Measurements from ENCODE around the gene NACA2.
"Not testable (repeated sequence)": the region's sequence is repeated elsewhere in the genome, so short reads cannot be mapped to it uniquely, and the experiment has no call there.

Gene NACA2

DNA sequence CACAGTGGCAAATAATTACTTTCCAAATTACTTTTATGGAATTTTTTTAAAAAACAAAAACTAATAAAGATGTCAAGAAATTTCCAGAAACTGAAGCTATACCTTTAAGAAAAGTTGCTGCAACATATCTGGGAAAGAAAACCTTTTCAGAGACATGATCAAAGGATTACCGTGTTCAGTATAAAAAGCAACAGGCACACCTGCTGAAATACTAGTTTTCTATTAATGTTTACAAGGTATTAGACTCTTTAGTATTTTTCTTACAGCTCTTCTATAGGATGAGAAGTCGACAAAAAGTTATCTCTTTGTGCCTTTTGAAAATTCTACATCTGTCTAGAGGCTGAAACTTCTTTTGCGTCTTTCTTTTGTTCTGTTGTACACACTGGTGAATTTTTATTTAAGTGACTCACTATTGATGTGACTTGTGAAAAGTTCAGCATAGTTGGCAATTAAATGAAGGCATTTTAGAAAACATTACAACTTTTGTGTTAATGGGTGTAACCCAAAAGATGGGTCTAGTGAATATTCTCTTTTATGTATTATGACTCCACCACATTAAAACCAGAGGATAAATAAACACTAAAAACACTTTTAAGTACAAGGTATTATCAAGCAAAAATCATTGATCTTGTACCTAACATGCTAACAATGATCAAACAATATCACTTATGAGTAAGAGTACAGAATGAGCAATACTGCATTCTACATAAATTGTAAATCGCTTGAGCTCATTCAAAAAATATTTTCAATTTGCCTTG is 23.8 kb downstream of the NACA2 start:
- TF ChIP-seq, protein P1, sequence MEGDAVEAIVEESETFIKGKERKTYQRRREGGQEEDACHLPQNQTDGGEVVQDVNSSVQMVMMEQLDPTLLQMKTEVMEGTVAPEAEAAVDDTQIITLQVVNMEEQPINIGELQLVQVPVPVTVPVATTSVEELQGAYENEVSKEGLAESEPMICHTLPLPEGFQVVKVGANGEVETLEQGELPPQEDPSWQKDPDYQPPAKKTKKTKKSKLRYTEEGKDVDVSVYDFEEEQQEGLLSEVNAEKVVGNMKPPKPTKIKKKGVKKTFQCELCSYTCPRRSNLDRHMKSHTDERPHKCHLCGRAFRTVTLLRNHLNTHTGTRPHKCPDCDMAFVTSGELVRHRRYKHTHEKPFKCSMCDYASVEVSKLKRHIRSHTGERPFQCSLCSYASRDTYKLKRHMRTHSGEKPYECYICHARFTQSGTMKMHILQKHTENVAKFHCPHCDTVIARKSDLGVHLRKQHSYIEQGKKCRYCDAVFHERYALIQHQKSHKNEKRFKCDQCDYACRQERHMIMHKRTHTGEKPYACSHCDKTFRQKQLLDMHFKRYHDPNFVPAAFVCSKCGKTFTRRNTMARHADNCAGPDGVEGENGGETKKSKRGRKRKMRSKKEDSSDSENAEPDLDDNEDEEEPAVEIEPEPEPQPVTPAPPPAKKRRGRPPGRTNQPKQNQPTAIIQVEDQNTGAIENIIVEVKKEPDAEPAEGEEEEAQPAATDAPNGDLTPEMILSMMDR (IDR thresholded peaks at IDR 0.05; ENCODE audit: unreplicated experiment in 3 of 3): no peak
- Mint-ChIP-seq H3K9me3 (peaks cover 21% of the 10 kb centered on the region), H3K36me3 (ENCODE audit: low read depth) (no peaks in the 10 kb centered on the region), H3K27me3 (ENCODE audit: low read depth) (peaks cover 9% of the 10 kb centered on the region), H3K4me1 (no peaks in the 10 kb centered on the region), H3K27ac (no peak overlapping the region), H3K4me3 (no peak overlapping the region)

DNA sequence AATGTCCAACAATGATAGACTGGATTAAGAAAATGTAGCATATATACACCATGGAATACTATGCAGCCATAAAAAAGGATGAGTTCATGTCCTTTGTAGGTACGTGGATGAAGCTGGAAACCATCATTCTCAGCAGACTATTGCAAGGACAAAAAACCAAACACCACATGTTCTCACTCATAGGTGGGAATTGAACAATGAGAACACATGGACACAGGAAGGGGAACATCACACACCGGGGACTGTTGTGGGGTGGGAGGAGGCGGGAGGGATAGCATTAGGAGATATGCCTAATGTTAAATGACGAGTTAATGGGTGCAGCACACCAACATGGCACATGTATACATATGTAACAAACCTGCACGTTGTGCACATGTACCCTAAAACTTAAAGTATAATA is 24.6 kb downstream of the NACA2 start:
- not testable (repeated sequence) for H3K36me3 Mint-ChIP-seq (ENCODE audit: low read depth); H3K27ac Mint-ChIP-seq; H3K27me3 Mint-ChIP-seq (ENCODE audit: low read depth); H3K4me1 Mint-ChIP-seq; H3K4me3 Mint-ChIP-seq
- H3K9me3 Mint-ChIP-seq: peaks cover 19% of the 10 kb centered on the region

DNA sequence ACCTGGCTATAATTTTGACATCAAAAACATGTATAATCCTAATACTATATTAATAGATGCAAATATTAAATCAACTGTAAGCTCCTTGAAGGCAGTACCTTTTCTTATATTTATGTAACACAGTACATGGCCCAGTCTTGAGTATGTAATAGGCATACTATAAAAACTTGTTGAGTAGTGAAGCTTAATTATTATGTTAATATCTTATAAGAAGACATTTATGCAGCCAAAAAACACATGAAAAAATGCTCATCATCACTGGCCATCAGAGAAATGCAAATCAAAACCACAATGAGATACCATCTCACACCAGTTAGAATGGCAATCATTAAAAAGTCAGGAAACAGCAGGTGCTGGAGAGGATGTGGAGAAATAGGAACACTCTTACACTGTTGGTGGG is 25.2 kb downstream of the NACA2 start:
- not testable (repeated sequence) for H3K36me3 Mint-ChIP-seq (ENCODE audit: low read depth); H3K27me3 Mint-ChIP-seq (ENCODE audit: low read depth); H3K4me3 Mint-ChIP-seq; H3K4me1 Mint-ChIP-seq; H3K27ac Mint-ChIP-seq
- peaks cover 15% of the 10 kb centered on the region for H3K9me3 Mint-ChIP-seq

DNA sequence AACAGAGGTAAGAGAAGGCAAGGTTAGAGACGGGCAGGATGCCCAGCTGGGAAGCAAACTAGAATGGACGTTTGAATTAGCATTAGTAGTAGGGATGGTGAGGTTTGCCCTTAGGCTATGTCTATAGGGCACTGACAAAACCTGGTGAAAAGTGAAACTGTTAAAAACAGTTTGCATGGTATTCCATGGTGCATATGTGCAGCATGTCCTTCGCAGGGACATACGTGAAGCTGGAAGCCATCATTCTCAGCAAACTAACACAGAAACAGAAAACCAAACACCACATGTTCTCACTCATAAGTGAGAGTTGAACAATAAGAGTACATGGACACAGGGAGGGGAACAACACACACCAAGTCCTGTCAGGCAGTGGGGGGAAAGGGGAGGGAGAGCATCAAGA is 25.8 kb downstream of the NACA2 start:
- Mint-ChIP-seq H3K27ac (no peak overlapping the region), H3K4me1 (no peaks in the 10 kb centered on the region), H3K9me3 (peaks cover 10% of the 10 kb centered on the region), H3K27me3 (ENCODE audit: low read depth) (peaks cover 9% of the 10 kb centered on the region), H3K4me3 (no peak overlapping the region), H3K36me3 (ENCODE audit: low read depth) (no peaks in the 10 kb centered on the region)
- TF ChIP-seq, protein P1 (IDR thresholded peaks at IDR 0.05; ENCODE audit: unreplicated experiment in 3 of 3): no peak

DNA sequence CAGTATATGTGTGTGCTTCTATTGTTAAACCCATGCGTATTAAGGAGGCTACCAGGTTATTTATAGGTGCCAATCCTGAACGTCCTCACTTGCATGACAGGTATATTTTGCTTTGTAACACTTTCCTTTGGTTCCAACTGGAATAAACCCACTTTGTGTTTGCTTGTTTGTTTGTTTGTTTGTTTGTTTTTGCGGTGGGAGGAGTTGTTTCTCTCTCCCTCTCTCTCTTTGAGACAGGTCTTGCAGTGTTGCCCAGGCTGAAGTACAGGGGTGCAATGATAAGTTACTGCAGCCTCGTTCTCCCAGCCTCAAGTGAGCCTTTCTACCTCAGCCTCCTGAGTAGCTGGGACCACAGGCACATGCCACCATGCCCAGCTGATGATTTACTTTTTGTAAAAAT is 28.7 kb downstream of the NACA2 start:
- peaks cover 4% of the 10 kb centered on the region for H3K27me3 Mint-ChIP-seq (ENCODE audit: low read depth)
- H3K36me3 Mint-ChIP-seq (ENCODE audit: low read depth): no peaks in the 10 kb centered on the region
- no peak overlapping the region for H3K4me3 Mint-ChIP-seq
- H3K9me3 Mint-ChIP-seq: no peaks in the 10 kb centered on the region
- TF ChIP-seq, protein P1 (IDR thresholded peaks at IDR 0.05; ENCODE audit: unreplicated experiment in 3 of 3): no peak
- H3K27ac Mint-ChIP-seq: no peak overlapping the region
- peaks cover 4% of the 10 kb centered on the region for H3K4me1 Mint-ChIP-seq

DNA sequence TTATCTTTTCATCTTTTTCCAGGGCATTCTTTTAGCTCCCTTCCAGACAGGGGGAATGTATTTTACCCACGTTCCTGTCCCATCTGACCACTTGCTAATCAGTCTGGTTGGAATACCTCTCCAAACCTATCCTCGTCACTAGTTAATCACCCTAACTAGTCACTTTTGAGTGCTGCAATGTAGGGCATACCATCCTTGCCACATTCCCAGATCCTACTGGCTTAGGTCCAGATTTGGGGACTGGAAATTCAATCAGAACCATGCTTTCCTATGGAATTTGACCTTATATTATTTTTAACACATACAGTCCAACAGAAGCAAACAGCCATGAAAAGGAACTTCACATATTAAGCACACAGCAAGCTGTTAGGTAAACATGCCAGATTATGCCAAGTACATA is 29.7 kb downstream of the NACA2 start:
- H3K4me3 Mint-ChIP-seq: no peak overlapping the region
- TF ChIP-seq, protein P1 (IDR thresholded peaks at IDR 0.05; ENCODE audit: unreplicated experiment in 3 of 3): no peak
- no peaks in the 10 kb centered on the region for H3K36me3 Mint-ChIP-seq (ENCODE audit: low read depth)
- peaks cover 4% of the 10 kb centered on the region for H3K27me3 Mint-ChIP-seq (ENCODE audit: low read depth)
- no peak overlapping the region for H3K27ac Mint-ChIP-seq
- peaks cover 4% of the 10 kb centered on the region for H3K4me1 Mint-ChIP-seq
- no peaks in the 10 kb centered on the region for H3K9me3 Mint-ChIP-seq

DNA sequence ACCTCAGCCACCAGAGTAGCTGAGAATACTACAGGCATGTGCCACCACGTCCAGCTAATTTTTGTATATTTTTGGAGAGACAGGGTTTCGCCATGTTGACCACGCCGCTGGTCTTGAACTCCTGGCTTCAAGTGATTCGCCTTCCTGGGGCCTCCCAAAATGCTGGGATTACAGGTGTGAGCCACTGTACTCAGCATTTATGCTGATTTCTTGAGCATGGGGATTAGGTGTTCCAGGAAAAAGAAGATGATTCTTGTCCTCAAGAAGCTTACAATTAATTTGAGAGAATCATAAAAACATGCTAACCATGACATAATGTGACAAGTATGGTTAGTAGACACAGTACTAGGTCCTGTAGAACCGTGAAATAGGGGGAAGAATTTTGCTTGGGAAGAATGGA is 30.9 kb downstream of the NACA2 start:
- Mint-ChIP-seq H3K27me3 (ENCODE audit: low read depth) (no peaks in the 10 kb centered on the region), H3K36me3 (ENCODE audit: low read depth) (no peaks in the 10 kb centered on the region), H3K4me1 (peaks cover 4% of the 10 kb centered on the region), H3K4me3 (no peak overlapping the region), H3K9me3 (no peaks in the 10 kb centered on the region), H3K27ac (no peak overlapping the region)
- TF ChIP-seq, protein P1 (IDR thresholded peaks at IDR 0.05; ENCODE audit: unreplicated experiment in 3 of 3): no peak

Measured in nephron (organoid).